Measurements from ENCODE around the gene RCAN1.

- TF ChIP-seq PYGO2 (tag; IDR thresholded peaks at IDR 0.05) = no peak
- TF ChIP-seq ZNF24 (IDR thresholded peaks at IDR 0.05) = no peak
Measured at GRCh38 chr21:34639882-34640788, 25.2 kb upstream of the RCAN1 start.
